Thyroid gland (tissue), 4 donors: ENCODE data around the gene CACTIN. TPM values are rescaled to one million over a fixed set of nuclear protein-coding genes. Genes with fewer than 3 reads are reported as not detected.

ENCODE experiments used
- DNase-seq, 2 donors: peaks; one replicate each; pipeline ENCODE4 v3.0.0-alpha.2; 2019
- H3K27ac ChIP-seq, 3 donors: fragments of 200-600 bp; sonication (generic); 1 replicate in 2 of 3; 2 replicates in 1 of 3; pipeline ENCODE4 v1.5.1; 2016 to 2019; ENCODE audit warnings: mild to moderate bottlenecking in 1 of 3, moderate library complexity in 1 of 3
- H3K27me3 ChIP-seq: fragments of 200-600 bp; sonication (generic); one replicate; pipeline ENCODE4 v1.5.1; 2019
- H3K36me3 ChIP-seq, 2 donors: fragments of 200-600 bp; sonication (generic); one replicate each; pipeline ENCODE4 v1.5.1; 2016 to 2019
- H3K4me1 ChIP-seq, 2 donors: fragments of 200-600 bp; sonication (generic); one replicate each; pipeline ENCODE4 v1.5.1; 2017 to 2019
- H3K4me3 ChIP-seq, 3 donors: fragments of 200-600 bp; sonication (generic); replicated peaks in 1 of 3; 1 replicate in 2 of 3; 2 replicates in 1 of 3; pipeline ENCODE4 v1.5.1; 2016; ENCODE audit warnings: mild to moderate bottlenecking in 1 of 3
- H3K9me3 ChIP-seq: fragments of 200-600 bp; sonication (generic); one replicate; pipeline ENCODE4 v1.5.1; 2017
- CTCF ChIP-seq, 6 experiments: fragments of 200-600 bp in 3 of 6; fragments of 450-650 bp in 3 of 6; sonication (generic) in 3 of 6; IDR thresholded peaks; one replicate each; pipeline ENCODE4 v1.5.1; 2016 to 2019; ENCODE audit warnings: antibody characterized with exemption in 6 of 6, mild to moderate bottlenecking in 2 of 6, inconsistent platforms in 1 of 6, moderate library complexity in 1 of 6
- POLR2A ChIP-seq, 2 donors: fragments of 450-650 bp; IDR thresholded peaks; one replicate each; pipeline ENCODE4 v1.6.1; 2017; ENCODE audit warnings: antibody characterized with exemption in 2 of 2, mild to moderate bottlenecking in 2 of 2, moderate library complexity in 1 of 2
- WGBS, 2 donors: methylation state at CpG; one replicate each; pipeline ENCODE4 v1.1.5; 2017; 5-methylcytosine and 5-hydroxymethylcytosine counted together
- intact Hi-C: fragments of 100-400 bp; cut with DNase I; formaldehyde crosslinking; loops from one replicate; pipeline ENCODE4 v1.15.1; 2023
- total RNA-seq, 4 donors: library from RNA; depleted of rRNA; stranded (reverse); fragments of >200 nt; gene quantifications; one replicate each; pipeline ENCODE4 v1.2.3, GENCODE V29; 2016

CACTIN gene
- total RNA-seq, 4 donors from 2014 or later, result 18.8 to 30.6 (median 24.5) TPM

GRCh38 chr19:3606174-3606689 lies 20.4 kb downstream of the CACTIN start:
- WGBS, 2 donors, result 18 to 29% methylated on average over 2 to 5 of the region's 35 CpGs
- peaks cover 14 to 33% of the 10 kb centered on the region in 2 donors for H3K4me1 ChIP-seq
- peak; percentile 31 to 36 for DNase-seq

GRCh38 chr19:3605770-3606169 lies 20.8 kb downstream of the CACTIN start:
- Histone ChIP-seq H3K9me3 (no peaks in the 10 kb centered on the region), H3K36me3 (no peaks in the 10 kb centered on the region), H3K27me3 (peaks cover 13% of the 10 kb centered on the region), H3K4me1 (peaks cover 14 to 33% of the 10 kb centered on the region in 2 donors), H3K27ac (no peak overlapping the region), H3K4me3 (peak overlapping the region in 1 of 3 donors; percentile 31)
- TF ChIP-seq POLR2A (IDR thresholded peaks at IDR 0.05) (no peak), CTCF (IDR thresholded peaks at IDR 0.05) (no peak)
- 60 to 62% methylated on average over 5 of the region's 5 CpGs for WGBS, 2 donors
- no peak for DNase-seq
- intact Hi-C loops, result no loop called here

More at GRCh38 chr19:3606174-3606689, 20.4 kb downstream of the CACTIN start:
- peaks cover 13% of the 10 kb centered on the region for H3K27me3 ChIP-seq
- intact Hi-C loops, result no loop called here
- TF ChIP-seq POLR2A (IDR thresholded peaks at IDR 0.05) (no peak), CTCF (IDR thresholded peaks at IDR 0.05) (no peak)
- H3K36me3 ChIP-seq, result peaks cover 2% of the 10 kb centered on the region in 2 donors
- H3K9me3 ChIP-seq, result no peaks in the 10 kb centered on the region
- H3K4me3 ChIP-seq, result peak overlapping the region in 1 of 3 donors; percentile 31
- H3K27ac ChIP-seq, result peak overlapping the region in 2 of 3 donors; percentile 49 to 79

- Histone ChIP-seq H3K4me3 (no peak overlapping the region), H3K36me3 (no peaks in the 10 kb centered on the region), H3K4me1 (peaks cover 14 to 33% of the 10 kb centered on the region in 2 donors), H3K27me3 (peaks cover 13% of the 10 kb centered on the region), H3K27ac (no peak overlapping the region), H3K9me3 (no peaks in the 10 kb centered on the region)
- intact Hi-C loops, result no loop called here
- 68 to 70% methylated on average over 3 of the region's 3 CpGs for WGBS, 2 donors
- TF ChIP-seq CTCF (IDR thresholded peaks at IDR 0.05) (no peak), POLR2A (IDR thresholded peaks at IDR 0.05) (no peak)
- no peak for DNase-seq
Measured at GRCh38 chr19:3605361-3605760, 21.2 kb downstream of the CACTIN start.

GRCh38 chr19:3604987-3605343 lies 21.6 kb downstream of the CACTIN start:
- TF ChIP-seq POLR2A (IDR thresholded peaks at IDR 0.05) (no peak), CTCF (IDR thresholded peaks at IDR 0.05) (no peak)
- Histone ChIP-seq H3K36me3 (no peaks in the 10 kb centered on the region), H3K4me1 (peaks cover 14 to 33% of the 10 kb centered on the region in 2 donors), H3K27me3 (peaks cover 13% of the 10 kb centered on the region), H3K9me3 (no peaks in the 10 kb centered on the region), H3K4me3 (no peak overlapping the region), H3K27ac (no peak overlapping the region)
- intact Hi-C loops, result no loop called here
- 28 to 62% methylated on average over 9 to 10 of the region's 11 CpGs for WGBS, 2 donors
- DNase-seq, result no peak

- peaks cover 13% of the 10 kb centered on the region for H3K27me3 ChIP-seq
- H3K36me3 ChIP-seq, result no peaks in the 10 kb centered on the region
- no peak overlapping the region for H3K27ac ChIP-seq
- DNase-seq, result no peak
- no peak overlapping the region for H3K4me3 ChIP-seq
- peaks cover 14 to 33% of the 10 kb centered on the region in 2 donors for H3K4me1 ChIP-seq
- intact Hi-C loops, result no loop called here
- no peaks in the 10 kb centered on the region for H3K9me3 ChIP-seq
- 77 to 80% methylated on average over 23 to 26 of the region's 27 CpGs for WGBS, 2 donors
- TF ChIP-seq CTCF (IDR thresholded peaks at IDR 0.05) (no peak), POLR2A (IDR thresholded peaks at IDR 0.05) (no peak)
Measured at GRCh38 chr19:3604227-3604986, 22.2 kb downstream of the CACTIN start.
